ENCODE results near the gene PRXL2A. TPM values are rescaled to one million over a fixed set of nuclear protein-coding genes. Genes with fewer than 3 reads are reported as not detected.

The PRXL2A gene
- total and polyA plus RNA-seq, 10 of the 15 experiments (the other 5 are each of a cell fraction or from before 2014, with no cell fraction given): 2.8 to 15.6 (median 11.1) TPM

DNA sequence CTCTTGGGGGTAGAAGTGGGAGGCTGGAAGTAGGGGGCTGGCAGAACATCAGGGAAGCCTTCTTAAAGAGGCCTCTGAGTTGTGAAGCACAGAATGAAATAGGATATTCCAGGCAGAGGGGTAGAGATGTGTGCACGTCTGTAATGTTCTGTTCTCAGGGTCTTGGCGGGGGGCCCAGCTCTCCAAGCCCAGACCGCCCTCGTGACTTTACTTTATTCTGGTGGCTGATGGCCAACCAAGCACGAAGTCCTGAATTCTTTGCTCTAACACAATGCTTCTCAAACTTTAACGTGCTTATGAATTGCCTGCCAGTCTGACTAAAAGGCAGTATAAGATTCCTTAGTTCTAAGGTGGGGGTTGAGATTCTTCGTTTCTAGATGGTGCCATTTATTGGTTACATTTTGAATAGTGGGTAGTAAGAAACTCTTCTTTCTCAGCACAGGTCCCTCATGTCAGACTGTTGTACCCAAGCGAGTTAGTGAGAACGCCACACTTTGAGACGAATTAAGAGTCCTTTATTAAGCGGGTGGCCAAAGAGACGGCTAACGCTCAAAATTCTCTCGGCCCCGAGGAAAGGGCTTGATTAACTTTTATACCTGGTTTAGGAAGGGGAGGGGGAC is 8.2 kb downstream of the PRXL2A start:
- ChIA-PET POLR2A (no interaction called here), CTCF (no interaction called here), RAD21 (ENCODE audit: unreplicated experiment) (no interaction called here), SMC1A (ENCODE audit: uncharacterized antibody, unreplicated experiment) (no interaction called here)
- Histone ChIP-seq H3K4me3 (no peak overlapping the region), H3K9me3 (replicated peaks; ENCODE audit: control insufficient read depth, insufficient read depth, low read length) (no peaks in the 10 kb centered on the region), H3K36me3 (ENCODE audit: control insufficient read depth in 2 of 2, insufficient read depth in 2 of 2, low read length in 1 of 2) (no peaks in the 10 kb centered on the region), H3K9ac (ENCODE audit: control insufficient read depth, insufficient read depth, low read length) (no peak overlapping the region), H3K4me2 (ENCODE audit: control insufficient read depth, insufficient read depth) (no peak overlapping the region), H3K79me2 (ENCODE audit: control insufficient read depth, insufficient read depth, low read length) (no peaks in the 10 kb centered on the region), H3K27me3 (replicated peaks in 1 of 2; ENCODE audit: control insufficient read depth in 2 of 2, insufficient read depth in 2 of 2, low read length in 1 of 2) (no peaks in the 10 kb centered on the region), H2AFZ (ENCODE audit: control insufficient read depth, low read depth, low read length) (no peak overlapping the region), H3K4me1 (ENCODE audit: control insufficient read depth, insufficient read depth, low read length) (peaks cover 8% of the 10 kb centered on the region), H4K20me1 (ENCODE audit: control insufficient read depth, insufficient read depth) (no peaks in the 10 kb centered on the region), H3K27ac (ENCODE audit: control insufficient read depth, insufficient read depth) (no peak overlapping the region)
- TF ChIP-seq, protein P1, sequence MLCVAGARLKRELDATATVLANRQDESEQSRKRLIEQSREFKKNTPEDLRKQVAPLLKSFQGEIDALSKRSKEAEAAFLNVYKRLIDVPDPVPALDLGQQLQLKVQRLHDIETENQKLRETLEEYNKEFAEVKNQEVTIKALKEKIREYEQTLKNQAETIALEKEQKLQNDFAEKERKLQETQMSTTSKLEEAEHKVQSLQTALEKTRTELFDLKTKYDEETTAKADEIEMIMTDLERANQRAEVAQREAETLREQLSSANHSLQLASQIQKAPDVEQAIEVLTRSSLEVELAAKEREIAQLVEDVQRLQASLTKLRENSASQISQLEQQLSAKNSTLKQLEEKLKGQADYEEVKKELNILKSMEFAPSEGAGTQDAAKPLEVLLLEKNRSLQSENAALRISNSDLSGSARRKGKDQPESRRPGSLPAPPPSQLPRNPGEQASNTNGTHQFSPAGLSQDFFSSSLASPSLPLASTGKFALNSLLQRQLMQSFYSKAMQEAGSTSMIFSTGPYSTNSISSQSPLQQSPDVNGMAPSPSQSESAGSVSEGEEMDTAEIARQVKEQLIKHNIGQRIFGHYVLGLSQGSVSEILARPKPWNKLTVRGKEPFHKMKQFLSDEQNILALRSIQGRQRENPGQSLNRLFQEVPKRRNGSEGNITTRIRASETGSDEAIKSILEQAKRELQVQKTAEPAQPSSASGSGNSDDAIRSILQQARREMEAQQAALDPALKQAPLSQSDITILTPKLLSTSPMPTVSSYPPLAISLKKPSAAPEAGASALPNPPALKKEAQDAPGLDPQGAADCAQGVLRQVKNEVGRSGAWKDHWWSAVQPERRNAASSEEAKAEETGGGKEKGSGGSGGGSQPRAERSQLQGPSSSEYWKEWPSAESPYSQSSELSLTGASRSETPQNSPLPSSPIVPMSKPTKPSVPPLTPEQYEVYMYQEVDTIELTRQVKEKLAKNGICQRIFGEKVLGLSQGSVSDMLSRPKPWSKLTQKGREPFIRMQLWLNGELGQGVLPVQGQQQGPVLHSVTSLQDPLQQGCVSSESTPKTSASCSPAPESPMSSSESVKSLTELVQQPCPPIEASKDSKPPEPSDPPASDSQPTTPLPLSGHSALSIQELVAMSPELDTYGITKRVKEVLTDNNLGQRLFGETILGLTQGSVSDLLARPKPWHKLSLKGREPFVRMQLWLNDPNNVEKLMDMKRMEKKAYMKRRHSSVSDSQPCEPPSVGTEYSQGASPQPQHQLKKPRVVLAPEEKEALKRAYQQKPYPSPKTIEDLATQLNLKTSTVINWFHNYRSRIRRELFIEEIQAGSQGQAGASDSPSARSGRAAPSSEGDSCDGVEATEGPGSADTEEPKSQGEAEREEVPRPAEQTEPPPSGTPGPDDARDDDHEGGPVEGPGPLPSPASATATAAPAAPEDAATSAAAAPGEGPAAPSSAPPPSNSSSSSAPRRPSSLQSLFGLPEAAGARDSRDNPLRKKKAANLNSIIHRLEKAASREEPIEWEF (IDR thresholded peaks at IDR 0.05; ENCODE audit: insufficient replicate concordance, low read depth, low read length): no peak
- TF ChIP-seq CBX5 (IDR thresholded peaks at IDR 0.05; ENCODE audit: low read depth): no peak
- TF ChIP-seq MTA2 (IDR thresholded peaks at IDR 0.05; ENCODE audit: low read depth): no peak
- TF ChIP-seq EGR1 (IDR thresholded peaks at IDR 0.05; ENCODE audit: borderline replicate concordance in 1 of 2, low read depth in 2 of 2, low read length in 2 of 2): no peak
- no peak for TF ChIP-seq NR2F1 (conservative IDR thresholded peaks at IDR 0.05)
- TF ChIP-seq PAX8 (IDR thresholded peaks at IDR 0.05): no peak
- TF ChIP-seq ZNF217 (IDR thresholded peaks at IDR 0.05): no peak
- TF ChIP-seq, protein P2, sequence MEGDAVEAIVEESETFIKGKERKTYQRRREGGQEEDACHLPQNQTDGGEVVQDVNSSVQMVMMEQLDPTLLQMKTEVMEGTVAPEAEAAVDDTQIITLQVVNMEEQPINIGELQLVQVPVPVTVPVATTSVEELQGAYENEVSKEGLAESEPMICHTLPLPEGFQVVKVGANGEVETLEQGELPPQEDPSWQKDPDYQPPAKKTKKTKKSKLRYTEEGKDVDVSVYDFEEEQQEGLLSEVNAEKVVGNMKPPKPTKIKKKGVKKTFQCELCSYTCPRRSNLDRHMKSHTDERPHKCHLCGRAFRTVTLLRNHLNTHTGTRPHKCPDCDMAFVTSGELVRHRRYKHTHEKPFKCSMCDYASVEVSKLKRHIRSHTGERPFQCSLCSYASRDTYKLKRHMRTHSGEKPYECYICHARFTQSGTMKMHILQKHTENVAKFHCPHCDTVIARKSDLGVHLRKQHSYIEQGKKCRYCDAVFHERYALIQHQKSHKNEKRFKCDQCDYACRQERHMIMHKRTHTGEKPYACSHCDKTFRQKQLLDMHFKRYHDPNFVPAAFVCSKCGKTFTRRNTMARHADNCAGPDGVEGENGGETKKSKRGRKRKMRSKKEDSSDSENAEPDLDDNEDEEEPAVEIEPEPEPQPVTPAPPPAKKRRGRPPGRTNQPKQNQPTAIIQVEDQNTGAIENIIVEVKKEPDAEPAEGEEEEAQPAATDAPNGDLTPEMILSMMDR (IDR thresholded peaks at IDR 0.05 in 2 of 3, conservative IDR thresholded peaks at IDR 0.05 in 1 of 3; ENCODE audit: control insufficient read depth in 2 of 3, extremely low read depth in 1 of 3, insufficient read depth in 1 of 3, low read depth in 3 of 3, low read length in 3 of 3): no peak
- TF ChIP-seq, protein P3, sequence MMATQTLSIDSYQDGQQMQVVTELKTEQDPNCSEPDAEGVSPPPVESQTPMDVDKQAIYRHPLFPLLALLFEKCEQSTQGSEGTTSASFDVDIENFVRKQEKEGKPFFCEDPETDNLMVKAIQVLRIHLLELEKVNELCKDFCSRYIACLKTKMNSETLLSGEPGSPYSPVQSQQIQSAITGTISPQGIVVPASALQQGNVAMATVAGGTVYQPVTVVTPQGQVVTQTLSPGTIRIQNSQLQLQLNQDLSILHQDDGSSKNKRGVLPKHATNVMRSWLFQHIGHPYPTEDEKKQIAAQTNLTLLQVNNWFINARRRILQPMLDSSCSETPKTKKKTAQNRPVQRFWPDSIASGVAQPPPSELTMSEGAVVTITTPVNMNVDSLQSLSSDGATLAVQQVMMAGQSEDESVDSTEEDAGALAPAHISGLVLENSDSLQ (IDR thresholded peaks at IDR 0.05): no peak
- TF ChIP-seq MTA3 (IDR thresholded peaks at IDR 0.05; ENCODE audit: borderline replicate concordance, low read length): no peak
- TF ChIP-seq MYB (IDR thresholded peaks at IDR 0.05; ENCODE audit: borderline replicate concordance, low read depth, low read length): no peak
- no peak for TF ChIP-seq PML (IDR thresholded peaks at IDR 0.05; ENCODE audit: low read length)
- no peak for TF ChIP-seq FOS (IDR thresholded peaks at IDR 0.05; ENCODE audit: borderline replicate concordance, extremely low read depth, insufficient read length)
- BruUV-seq (replicated peaks): no TSS peak
- FAIRE-seq (no peak), DNase-seq (ENCODE audit: low read depth, low spot score) (no peak), ATAC-seq (no peak)
- WGBS (ENCODE audit: insufficient coverage, insufficient replicate concordance, low lambda C conversion rate, missing lambda C conversion rate): 90% methylated on average over 15 of the region's 15 CpGs
- in situ Hi-C loops (cut with MboI): no loop called here
- intact Hi-C loops (cut with micrococcal nuclease; ENCODE audit: unreplicated experiment): no loop called here

All from GM12878 (cell line).